Thymus (tissue), 11 donors: Measurements from ENCODE around the gene CELF3. TPM values are rescaled to one million over a fixed set of nuclear protein-coding genes. Genes with fewer than 3 reads are reported as not detected.
"Not testable (repeated sequence)": the region's sequence is repeated elsewhere in the genome, so short reads cannot be mapped to it uniquely, and the experiment has no call there.

Experiments used
- DNase-seq, 9 donors: peaks; one replicate each; pipeline ENCODE4 v3.0.0-alpha.2; 2013; ENCODE audit warnings: low spot score in 9 of 9, low read depth in 6 of 9, missing footprints in 1 of 9
- H3K27ac ChIP-seq, 2 donors: one replicate each; pipeline ENCODE4 v1.5.1; 2013; ENCODE audit warnings: control low read depth in 1 of 2, low read depth in 1 of 2, low read length in 1 of 2, mild to moderate bottlenecking in 1 of 2, moderate library complexity in 1 of 2
- H3K27me3 ChIP-seq, 2 donors: one replicate each; pipeline ENCODE4 v1.5.1; 2013; ENCODE audit warnings: low read length in 1 of 2; ENCODE audit not compliant: control insufficient read depth in 2 of 2, insufficient read depth in 1 of 2
- H3K36me3 ChIP-seq, 2 donors: one replicate each; pipeline ENCODE4 v1.5.1; 2013; ENCODE audit warnings: low read length in 1 of 2, mild to moderate bottlenecking in 1 of 2, moderate library complexity in 1 of 2; ENCODE audit not compliant: control insufficient read depth in 2 of 2, insufficient read depth in 2 of 2
- H3K4me1 ChIP-seq, 2 donors: one replicate each; pipeline ENCODE4 v1.5.1; 2013; ENCODE audit warnings: low read length in 2 of 2; ENCODE audit not compliant: control insufficient read depth in 2 of 2, insufficient read depth in 2 of 2
- H3K4me3 ChIP-seq, 2 donors: one replicate each; pipeline ENCODE4 v1.5.1; 2013; ENCODE audit warnings: low read length in 2 of 2, control low read depth in 1 of 2, mild to moderate bottlenecking in 1 of 2
- H3K9me3 ChIP-seq, 2 donors: one replicate each; pipeline ENCODE4 v1.5.1; 2013; ENCODE audit warnings: low read length in 1 of 2, mild to moderate bottlenecking in 1 of 2; ENCODE audit not compliant: control insufficient read depth in 2 of 2, insufficient read depth in 1 of 2
- WGBS: extraction: QIAGEN DNeasy Blood & Tissue Kit; methylation state at CpG from one replicate; pipeline ENCODE4 v1.1.7; 2013; 5-methylcytosine and 5-hydroxymethylcytosine counted together
- polyA plus RNA-seq: library from polyadenylated mRNA; stranded (reverse); fragments of 200-250 nt; gene quantifications from one replicate; pipeline ENCODE4 v1.2.3, GENCODE V29; 2013
- total RNA-seq: library from RNA; stranded (reverse); fragments of 120-200 nt; gene quantifications from one replicate; pipeline ENCODE4 v1.2.4, GENCODE V29; 2013
- donor health status: healthy.

The CELF3 gene
- total and polyA plus RNA-seq, 2 donors = 0.05 to 0.18 TPM

GRCh38 chr1:151670036-151670675, 46.4 kb downstream of the CELF3 start:
- peaks cover 4 to 20% of the 10 kb centered on the region in 2 donors for H3K36me3 ChIP-seq
- not testable (repeated sequence) for DNase-seq, H3K27me3 ChIP-seq, H3K9me3 ChIP-seq, H3K4me1 ChIP-seq, H3K27ac ChIP-seq, H3K4me3 ChIP-seq
- 96% methylated on average over 2 of the region's 2 CpGs for WGBS

GRCh38 chr1:151668090-151668489, 48.5 kb downstream of the CELF3 start:
- Histone ChIP-seq H3K4me1 (no peaks in the 10 kb centered on the region), H3K36me3 (peaks cover 4 to 20% of the 10 kb centered on the region in 2 donors), H3K4me3 (no peak overlapping the region), H3K9me3 (no peaks in the 10 kb centered on the region), H3K27ac (no peak overlapping the region), H3K27me3 (no peaks in the 10 kb centered on the region)
- 97% methylated on average over 3 of the region's 3 CpGs for WGBS
- DNase-seq = no peak

GRCh38 chr1:151661751-151662150, 54.9 kb downstream of the CELF3 start:
- peak in 4 of 9 donors; percentile 0 to 41 (median 2) for DNase-seq
- no peaks in the 10 kb centered on the region for H3K9me3 ChIP-seq

GRCh38 chr1:151655371-151655770, 61.2 kb downstream of the CELF3 start:
- WGBS = 93% methylated on average over 3 of the region's 3 CpGs
- Histone ChIP-seq H3K4me3 (no peak overlapping the region), H3K27ac (no peak overlapping the region)

More at GRCh38 chr1:151661751-151662150, 54.9 kb downstream of the CELF3 start:
- Histone ChIP-seq H3K27ac (peak overlapping the region in 1 of 2 donors; percentile 38), H3K36me3 (peaks cover 19% of the 10 kb centered on the region in 2 donors), H3K4me3 (no peak overlapping the region), H3K27me3 (no peaks in the 10 kb centered on the region), H3K4me1 (no peaks in the 10 kb centered on the region)
- WGBS = 54% methylated on average over 6 of the region's 6 CpGs

GRCh38 chr1:151653397-151653796, 63.2 kb downstream of the CELF3 start:
- peaks cover 5 to 13% of the 10 kb centered on the region in 2 donors for H3K36me3 ChIP-seq
- no peak overlapping the region for H3K27ac ChIP-seq
- WGBS = 83% methylated on average over 1 of the region's 1 CpG
- no peak overlapping the region for H3K4me3 ChIP-seq
- H3K27me3 ChIP-seq = no peaks in the 10 kb centered on the region
- DNase-seq = no peak
- H3K4me1 ChIP-seq = no peaks in the 10 kb centered on the region
- H3K9me3 ChIP-seq = peaks cover 0 to 5% of the 10 kb centered on the region in 2 donors

More at GRCh38 chr1:151655371-151655770, 61.2 kb downstream of the CELF3 start:
- DNase-seq = no peak
- Histone ChIP-seq H3K36me3 (peaks cover 9 to 21% of the 10 kb centered on the region in 2 donors), H3K9me3 (peaks cover 0 to 5% of the 10 kb centered on the region in 2 donors), H3K27me3 (no peaks in the 10 kb centered on the region), H3K4me1 (no peaks in the 10 kb centered on the region)

Other genes with a start within 250 kb of the CELF3 start
- 0.90 TPM for gene CGN, start 205.4 kb downstream of the CELF3 start, total RNA-seq
- 2.8 TPM for gene CGN, start 205.4 kb downstream of the CELF3 start, polyA plus RNA-seq
- 2.1 TPM for gene TUFT1, start 176.5 kb downstream of the CELF3 start, total RNA-seq
- 6.9 TPM for gene TUFT1, start 176.5 kb downstream of the CELF3 start, polyA plus RNA-seq
- gene SNX27, start 104.8 kb downstream of the CELF3 start, total RNA-seq = 9.2 TPM
- 6.5 TPM for gene SNX27, start 104.8 kb downstream of the CELF3 start, polyA plus RNA-seq
- gene RIIAD1, start 4.7 kb upstream of the CELF3 start, total RNA-seq = not detected
- gene RIIAD1, start 4.7 kb upstream of the CELF3 start, polyA plus RNA-seq = 0.21 TPM
- gene MRPL9, start 46.7 kb upstream of the CELF3 start, total RNA-seq = 113 TPM
- gene MRPL9, start 46.7 kb upstream of the CELF3 start, polyA plus RNA-seq = 75.3 TPM
- gene TDRKH, start 73.7 kb upstream of the CELF3 start, total RNA-seq = 11.3 TPM
- gene TDRKH, start 73.7 kb upstream of the CELF3 start, polyA plus RNA-seq = 6.5 TPM
- gene LINGO4, start 88.6 kb upstream of the CELF3 start, total RNA-seq = 0.52 TPM
- gene LINGO4, start 88.6 kb upstream of the CELF3 start, polyA plus RNA-seq = 0.14 TPM
- 56.8 TPM for gene RORC, start 115.0 kb upstream of the CELF3 start, total RNA-seq
- 19.9 TPM for gene RORC, start 115.0 kb upstream of the CELF3 start, polyA plus RNA-seq
- gene C2CD4D, start 123.0 kb upstream of the CELF3 start, total RNA-seq = 0.05 TPM
- gene C2CD4D, start 123.0 kb upstream of the CELF3 start, polyA plus RNA-seq = 0.34 TPM
- gene THEM5, start 136.9 kb upstream of the CELF3 start, total RNA-seq = 0.09 TPM
- 1.5 TPM for gene THEM5, start 136.9 kb upstream of the CELF3 start, polyA plus RNA-seq
- 6.9 TPM for gene THEM4, start 192.7 kb upstream of the CELF3 start, total RNA-seq
- gene THEM4, start 192.7 kb upstream of the CELF3 start, polyA plus RNA-seq = 46.2 TPM